Ascending aorta (tissue), 2 donors: ENCODE results near the gene ARHGAP31. TPM values are rescaled to one million over a fixed set of nuclear protein-coding genes. Genes with fewer than 3 reads are reported as not detected.
"Not testable (repeated sequence)": the region's sequence is repeated elsewhere in the genome, so short reads cannot be mapped to it uniquely, and the experiment has no call there.

ENCODE experiments used
- DNase-seq, 2 donors: peaks; one replicate each; pipeline ENCODE4 v3.0.0-alpha.2; 2019; ENCODE audit warnings: low spot score in 2 of 2
- H3K27ac ChIP-seq, 2 donors: fragments of 200-600 bp; sonication (generic); one replicate each; pipeline ENCODE4 v1.5.1; 2016 to 2017; ENCODE audit warnings: mild to moderate bottlenecking in 1 of 2
- H3K27me3 ChIP-seq: fragments of 200-600 bp; sonication (generic); one replicate; pipeline ENCODE4 v1.5.1; 2017
- H3K36me3 ChIP-seq, 2 donors: fragments of 200-600 bp; sonication (generic); one replicate each; pipeline ENCODE4 v1.5.1; 2016
- H3K4me1 ChIP-seq, 2 donors: fragments of 200-600 bp; sonication (generic); one replicate each; pipeline ENCODE4 v1.5.1; 2016 to 2017; ENCODE audit warnings: mild to moderate bottlenecking in 1 of 2
- H3K4me3 ChIP-seq, 2 donors: fragments of 200-600 bp; sonication (generic); one replicate each; pipeline ENCODE4 v1.5.1; 2016 to 2017; ENCODE audit warnings: mild to moderate bottlenecking in 1 of 2
- H3K9me3 ChIP-seq, 2 donors: fragments of 200-600 bp; sonication (generic); one replicate each; pipeline ENCODE4 v1.5.1; 2016
- intact Hi-C: fragments of 100-400 bp; cut with DNase I; formaldehyde crosslinking; loops from one replicate; pipeline ENCODE4 v1.15.1; 2023
- total RNA-seq: library from RNA; depleted of rRNA; stranded (reverse); fragments of >200 nt; gene quantifications from one replicate; pipeline ENCODE4 v1.1.0, GENCODE V29; 2016
- TF ChIP-seq, protein P1 (sequence below), 3 experiments: fragments of 200-600 bp in 2 of 3; fragments of 450-650 bp in 1 of 3; sonication (generic) in 2 of 3; IDR thresholded peaks; one replicate each; pipeline ENCODE4 v1.5.1; 2016 to 2019; ENCODE audit warnings: antibody characterized with exemption in 3 of 3, mild to moderate bottlenecking in 1 of 3, moderate library complexity in 1 of 3

The ARHGAP31 gene
- total RNA-seq, 1 donor from 2014 or later, result 31.4 TPM

- Histone ChIP-seq H3K27ac (no peak overlapping the region), H3K4me3 (no peak overlapping the region), H3K36me3 (no peaks in the 10 kb centered on the region), H3K27me3 (no peaks in the 10 kb centered on the region), H3K4me1 (no peaks in the 10 kb centered on the region), H3K9me3 (no peaks in the 10 kb centered on the region)
- DNase-seq, result no peak
- TF ChIP-seq, protein P1, sequence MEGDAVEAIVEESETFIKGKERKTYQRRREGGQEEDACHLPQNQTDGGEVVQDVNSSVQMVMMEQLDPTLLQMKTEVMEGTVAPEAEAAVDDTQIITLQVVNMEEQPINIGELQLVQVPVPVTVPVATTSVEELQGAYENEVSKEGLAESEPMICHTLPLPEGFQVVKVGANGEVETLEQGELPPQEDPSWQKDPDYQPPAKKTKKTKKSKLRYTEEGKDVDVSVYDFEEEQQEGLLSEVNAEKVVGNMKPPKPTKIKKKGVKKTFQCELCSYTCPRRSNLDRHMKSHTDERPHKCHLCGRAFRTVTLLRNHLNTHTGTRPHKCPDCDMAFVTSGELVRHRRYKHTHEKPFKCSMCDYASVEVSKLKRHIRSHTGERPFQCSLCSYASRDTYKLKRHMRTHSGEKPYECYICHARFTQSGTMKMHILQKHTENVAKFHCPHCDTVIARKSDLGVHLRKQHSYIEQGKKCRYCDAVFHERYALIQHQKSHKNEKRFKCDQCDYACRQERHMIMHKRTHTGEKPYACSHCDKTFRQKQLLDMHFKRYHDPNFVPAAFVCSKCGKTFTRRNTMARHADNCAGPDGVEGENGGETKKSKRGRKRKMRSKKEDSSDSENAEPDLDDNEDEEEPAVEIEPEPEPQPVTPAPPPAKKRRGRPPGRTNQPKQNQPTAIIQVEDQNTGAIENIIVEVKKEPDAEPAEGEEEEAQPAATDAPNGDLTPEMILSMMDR (IDR thresholded peaks at IDR 0.05), result no peak
- intact Hi-C loops, result no loop called here
Observed at GRCh38 chr3:119330181-119330580, 36.0 kb downstream of the ARHGAP31 start.

DNA sequence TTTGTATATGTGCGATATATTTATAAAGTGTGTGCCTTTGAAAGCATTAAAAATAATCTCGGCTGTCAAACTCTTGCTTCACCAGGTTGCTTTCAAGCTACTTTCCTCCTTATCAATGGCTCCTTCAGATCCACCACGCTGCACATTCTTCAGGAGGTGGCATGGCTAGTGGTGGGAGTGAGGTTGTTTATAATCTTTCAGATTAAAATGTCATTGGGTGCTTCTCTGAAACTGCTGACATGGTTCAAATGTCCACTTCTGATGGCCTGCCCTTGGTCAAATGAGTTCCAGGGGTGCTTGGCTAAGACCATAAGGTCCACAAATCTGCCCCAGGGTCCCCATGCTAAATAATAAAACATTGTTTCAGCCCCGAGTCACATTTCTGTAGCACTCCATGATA is 36.7 kb downstream of the ARHGAP31 start:
- H3K4me3 ChIP-seq, result no peak overlapping the region
- TF ChIP-seq, protein P1 (IDR thresholded peaks at IDR 0.05), result no peak
- intact Hi-C loops, result no loop called here
- no peak for DNase-seq
- no peaks in the 10 kb centered on the region for H3K36me3 ChIP-seq
- no peaks in the 10 kb centered on the region for H3K9me3 ChIP-seq
- no peak overlapping the region for H3K27ac ChIP-seq
- H3K4me1 ChIP-seq, result no peaks in the 10 kb centered on the region
- no peaks in the 10 kb centered on the region for H3K27me3 ChIP-seq

DNA sequence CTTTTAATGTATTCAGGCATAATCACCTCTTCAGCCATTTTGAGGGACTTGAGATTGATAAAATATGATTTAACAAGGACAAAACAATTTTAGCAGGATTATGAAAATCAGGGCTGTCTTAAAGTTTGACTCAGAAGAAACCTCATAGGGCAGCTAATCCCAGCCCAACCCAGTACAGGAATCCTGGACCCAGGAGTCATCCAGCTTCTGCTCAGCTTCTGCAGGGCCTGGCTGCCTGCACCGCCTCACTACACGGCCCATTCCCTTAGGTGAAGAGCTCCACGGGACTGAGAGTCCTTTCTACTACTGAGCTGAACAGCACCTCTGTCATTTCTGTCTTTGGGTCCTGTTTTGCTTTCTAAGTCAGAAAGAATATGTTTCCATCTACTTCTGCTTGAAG is 37.5 kb downstream of the ARHGAP31 start:
- no peaks in the 10 kb centered on the region for H3K36me3 ChIP-seq
- no peak for DNase-seq
- no peaks in the 10 kb centered on the region for H3K4me1 ChIP-seq
- H3K9me3 ChIP-seq, result no peaks in the 10 kb centered on the region
- TF ChIP-seq, protein P1 (IDR thresholded peaks at IDR 0.05), result no peak
- intact Hi-C loops, result no loop called here
- no peak overlapping the region for H3K4me3 ChIP-seq
- no peaks in the 10 kb centered on the region for H3K27me3 ChIP-seq
- H3K27ac ChIP-seq, result no peak overlapping the region

- TF ChIP-seq, protein P1 (IDR thresholded peaks at IDR 0.05), result no peak
- no peak for DNase-seq
- no peak overlapping the region for H3K27ac ChIP-seq
- H3K4me1 ChIP-seq, result no peaks in the 10 kb centered on the region
- H3K9me3 ChIP-seq, result no peaks in the 10 kb centered on the region
- no peak overlapping the region for H3K4me3 ChIP-seq
- H3K27me3 ChIP-seq, result no peaks in the 10 kb centered on the region
- H3K36me3 ChIP-seq, result no peaks in the 10 kb centered on the region
- intact Hi-C loops, result no loop called here
Observed at GRCh38 chr3:119333773-119334509, 39.8 kb downstream of the ARHGAP31 start.

DNA sequence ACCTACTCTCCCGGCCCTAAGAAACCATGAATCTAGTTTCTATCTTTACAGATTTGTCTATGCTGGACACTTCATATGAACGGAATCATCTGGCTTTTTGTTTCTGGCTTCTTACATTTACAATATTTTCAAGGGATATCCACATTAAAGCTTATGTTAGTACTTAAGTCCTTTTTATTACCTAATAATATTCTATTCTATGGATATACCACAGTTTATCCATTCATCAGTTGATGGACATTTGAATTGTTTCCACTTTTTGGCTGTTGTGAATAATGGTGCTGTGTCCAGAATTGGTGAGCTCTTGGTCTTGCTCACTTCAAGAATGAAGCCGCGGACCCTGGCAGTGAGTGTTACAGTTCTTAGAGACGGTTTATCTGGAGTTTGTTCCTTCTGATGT is 42.6 kb downstream of the ARHGAP31 start:
- H3K9me3 ChIP-seq, result no peaks in the 10 kb centered on the region
- no peaks in the 10 kb centered on the region for H3K27me3 ChIP-seq
- H3K4me1 ChIP-seq, result no peaks in the 10 kb centered on the region
- H3K27ac ChIP-seq, result no peak overlapping the region
- TF ChIP-seq, protein P1 (IDR thresholded peaks at IDR 0.05), result no peak
- no peak for DNase-seq
- H3K36me3 ChIP-seq, result no peaks in the 10 kb centered on the region
- intact Hi-C loops, result no loop called here
- H3K4me3 ChIP-seq, result no peak overlapping the region

- H3K9me3 ChIP-seq, H3K4me3 ChIP-seq, H3K27me3 ChIP-seq, H3K27ac ChIP-seq, intact Hi-C loops, H3K36me3 ChIP-seq, H3K4me1 ChIP-seq, DNase-seq: not testable (repeated sequence)
Observed at GRCh38 chr3:119337407-119337806, 43.2 kb downstream of the ARHGAP31 start.
